Uterus (tissue), 4 donors: ENCODE data around the gene MECP2. TPM values are rescaled to one million over a fixed set of nuclear protein-coding genes. Genes with fewer than 3 reads are reported as not detected.

ENCODE experiments used
- DNase-seq, 2 donors: peaks; one replicate each; pipeline ENCODE4 v3.0.0-alpha.2; 2019 to 2020
- H3K27ac ChIP-seq, 2 donors: fragments of 200-600 bp; sonication (generic); 1 replicate in 1 of 2; 2 replicates in 1 of 2; pipeline ENCODE4 v1.5.1; 2016 to 2018
- H3K27me3 ChIP-seq, 2 donors: fragments of 200-600 bp; sonication (generic); one replicate each; pipeline ENCODE4 v1.5.1; 2018 to 2019; ENCODE audit warnings: control low read depth in 1 of 2
- H3K36me3 ChIP-seq, 2 donors: fragments of 200-600 bp; sonication (generic); one replicate each; pipeline ENCODE4 v1.5.1; 2019; ENCODE audit warnings: control low read depth in 1 of 2
- H3K4me1 ChIP-seq, 2 donors: fragments of 200-600 bp; sonication (generic); one replicate each; pipeline ENCODE4 v1.5.1; 2018 to 2019; ENCODE audit warnings: control low read depth in 1 of 2
- H3K4me3 ChIP-seq, 2 donors: fragments of 200-600 bp; sonication (generic); 1 replicate in 1 of 2; 2 replicates in 1 of 2; pipeline ENCODE4 v1.5.1; 2018 to 2019; ENCODE audit warnings: mild to moderate bottlenecking in 1 of 2
- H3K9me3 ChIP-seq, 2 donors: fragments of 200-600 bp; sonication (generic); one replicate each; pipeline ENCODE4 v1.5.1; 2019; ENCODE audit warnings: control low read depth in 1 of 2
- POLR2A ChIP-seq, 2 donors: fragments of 450-650 bp; IDR thresholded peaks; one replicate each; pipeline ENCODE4 v1.6.1; 2016; ENCODE audit warnings: antibody characterized with exemption in 2 of 2, mild to moderate bottlenecking in 1 of 2, moderate library complexity in 1 of 2
- intact Hi-C: fragments of 100-400 bp; cut with DNase I; formaldehyde crosslinking; loops from one replicate; pipeline ENCODE4 v1.15.1; 2023; ENCODE audit warnings: low total_unique reads
- total RNA-seq, 4 donors: library from RNA; depleted of rRNA in 3 of 4; stranded (reverse); fragments of >200 nt in 3 of 4; gene quantifications; one replicate each; pipeline versions ENCODE4 v1.1.0 to v1.2.4, GENCODE V29; 2014 to 2023
- TF ChIP-seq, protein P1 (sequence below), 4 experiments: fragments of 200-600 bp in 2 of 4; fragments of 450-650 bp in 2 of 4; sonication (generic) in 2 of 4; IDR thresholded peaks; one replicate each; pipeline ENCODE4 v1.5.1; 2016 to 2019; ENCODE audit warnings: antibody characterized with exemption in 4 of 4, mild to moderate bottlenecking in 2 of 4, moderate library complexity in 1 of 4
- donor health status: DM: yes; HTN: yes; CAD: no.

MECP2 gene
- total RNA-seq, 4 donors from 2014 or later: 29.7 to 106 (median 50.6) TPM

DNA sequence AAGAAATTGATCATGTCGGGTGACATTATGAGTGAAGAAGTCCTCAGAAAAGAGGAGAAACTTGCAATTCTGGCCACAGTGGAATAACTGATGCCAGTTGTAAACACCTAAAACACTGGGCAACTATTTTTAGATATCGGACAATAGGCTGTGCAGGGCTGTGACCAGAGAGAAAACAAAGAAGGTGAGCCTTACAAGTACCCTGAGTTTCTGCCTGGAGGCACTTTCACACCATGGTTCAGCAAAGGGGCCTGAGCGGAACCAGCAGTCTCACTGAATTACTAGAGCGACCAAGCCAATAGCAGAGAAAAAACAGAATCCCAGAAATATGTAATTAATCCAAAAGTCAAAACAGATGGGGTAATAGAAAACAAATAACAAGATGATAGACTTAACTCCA, 89.0 kb downstream of the MECP2 start:
- Histone ChIP-seq H3K36me3 (no peaks in the 10 kb centered on the region), H3K27me3 (no peaks in the 10 kb centered on the region), H3K9me3 (no peaks in the 10 kb centered on the region), H3K4me1 (no peaks in the 10 kb centered on the region), H3K27ac (no peak overlapping the region), H3K4me3 (no peak overlapping the region)
- intact Hi-C loops: no loop called here
- TF ChIP-seq, protein P1, sequence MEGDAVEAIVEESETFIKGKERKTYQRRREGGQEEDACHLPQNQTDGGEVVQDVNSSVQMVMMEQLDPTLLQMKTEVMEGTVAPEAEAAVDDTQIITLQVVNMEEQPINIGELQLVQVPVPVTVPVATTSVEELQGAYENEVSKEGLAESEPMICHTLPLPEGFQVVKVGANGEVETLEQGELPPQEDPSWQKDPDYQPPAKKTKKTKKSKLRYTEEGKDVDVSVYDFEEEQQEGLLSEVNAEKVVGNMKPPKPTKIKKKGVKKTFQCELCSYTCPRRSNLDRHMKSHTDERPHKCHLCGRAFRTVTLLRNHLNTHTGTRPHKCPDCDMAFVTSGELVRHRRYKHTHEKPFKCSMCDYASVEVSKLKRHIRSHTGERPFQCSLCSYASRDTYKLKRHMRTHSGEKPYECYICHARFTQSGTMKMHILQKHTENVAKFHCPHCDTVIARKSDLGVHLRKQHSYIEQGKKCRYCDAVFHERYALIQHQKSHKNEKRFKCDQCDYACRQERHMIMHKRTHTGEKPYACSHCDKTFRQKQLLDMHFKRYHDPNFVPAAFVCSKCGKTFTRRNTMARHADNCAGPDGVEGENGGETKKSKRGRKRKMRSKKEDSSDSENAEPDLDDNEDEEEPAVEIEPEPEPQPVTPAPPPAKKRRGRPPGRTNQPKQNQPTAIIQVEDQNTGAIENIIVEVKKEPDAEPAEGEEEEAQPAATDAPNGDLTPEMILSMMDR (IDR thresholded peaks at IDR 0.05): no peak
- no peak for TF ChIP-seq POLR2A (IDR thresholded peaks at IDR 0.05)
- DNase-seq: no peak

DNA sequence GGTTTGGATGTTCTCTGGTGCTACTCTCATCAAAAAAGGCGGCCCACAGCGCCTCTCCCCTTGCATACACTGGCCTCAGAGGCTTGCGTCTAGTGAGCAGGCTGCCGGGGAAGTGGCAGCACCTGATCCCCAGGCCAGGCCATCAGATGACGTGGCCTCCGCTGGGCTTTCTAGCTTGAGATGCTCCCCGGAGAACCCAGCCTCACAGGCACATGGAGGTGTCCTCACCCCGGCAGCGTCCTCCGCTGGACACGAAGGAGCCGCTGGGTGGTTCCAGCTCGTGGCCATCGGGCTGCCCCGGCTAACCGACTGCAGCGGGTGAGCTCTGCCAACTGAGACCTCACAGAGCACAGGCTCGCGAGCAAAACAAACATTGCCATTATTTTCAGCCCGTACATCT, 90.6 kb downstream of the MECP2 start:
- no peaks in the 10 kb centered on the region for H3K36me3 ChIP-seq
- H3K27ac ChIP-seq: no peak overlapping the region
- no peak overlapping the region for H3K4me3 ChIP-seq
- no peak for TF ChIP-seq POLR2A (IDR thresholded peaks at IDR 0.05)
- TF ChIP-seq, protein P1 (IDR thresholded peaks at IDR 0.05): no peak
- intact Hi-C loops: no loop called here
- DNase-seq: no peak
- no peaks in the 10 kb centered on the region for H3K27me3 ChIP-seq
- no peaks in the 10 kb centered on the region for H3K4me1 ChIP-seq
- H3K9me3 ChIP-seq: no peaks in the 10 kb centered on the region

DNA sequence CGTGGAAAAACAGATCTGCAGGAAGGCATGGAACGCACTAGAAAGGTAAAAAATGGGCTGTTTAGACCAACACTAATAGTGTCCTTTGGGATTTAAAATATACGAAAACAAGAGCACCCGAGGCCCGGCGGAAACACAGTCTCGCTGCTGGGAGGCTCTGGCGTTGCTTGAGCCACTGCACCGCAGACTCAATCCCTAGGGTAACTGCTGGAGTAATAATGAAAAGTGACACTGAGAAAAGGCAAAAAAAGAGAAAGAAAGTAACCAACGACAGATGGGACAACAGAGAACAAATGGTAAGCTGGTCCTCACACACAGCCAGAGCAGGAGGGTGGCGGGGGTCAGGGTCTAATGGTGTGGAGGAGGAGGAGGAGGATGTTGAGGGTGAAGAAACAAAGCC, 93.2 kb downstream of the MECP2 start:
- H3K9me3 ChIP-seq: no peaks in the 10 kb centered on the region
- intact Hi-C loops: no loop called here
- no peak for TF ChIP-seq POLR2A (IDR thresholded peaks at IDR 0.05)
- TF ChIP-seq, protein P1 (IDR thresholded peaks at IDR 0.05): no peak
- no peaks in the 10 kb centered on the region for H3K27me3 ChIP-seq
- no peak for DNase-seq
- H3K4me1 ChIP-seq: no peaks in the 10 kb centered on the region
- no peaks in the 10 kb centered on the region for H3K36me3 ChIP-seq
- H3K27ac ChIP-seq: no peak overlapping the region
- H3K4me3 ChIP-seq: no peak overlapping the region

DNA sequence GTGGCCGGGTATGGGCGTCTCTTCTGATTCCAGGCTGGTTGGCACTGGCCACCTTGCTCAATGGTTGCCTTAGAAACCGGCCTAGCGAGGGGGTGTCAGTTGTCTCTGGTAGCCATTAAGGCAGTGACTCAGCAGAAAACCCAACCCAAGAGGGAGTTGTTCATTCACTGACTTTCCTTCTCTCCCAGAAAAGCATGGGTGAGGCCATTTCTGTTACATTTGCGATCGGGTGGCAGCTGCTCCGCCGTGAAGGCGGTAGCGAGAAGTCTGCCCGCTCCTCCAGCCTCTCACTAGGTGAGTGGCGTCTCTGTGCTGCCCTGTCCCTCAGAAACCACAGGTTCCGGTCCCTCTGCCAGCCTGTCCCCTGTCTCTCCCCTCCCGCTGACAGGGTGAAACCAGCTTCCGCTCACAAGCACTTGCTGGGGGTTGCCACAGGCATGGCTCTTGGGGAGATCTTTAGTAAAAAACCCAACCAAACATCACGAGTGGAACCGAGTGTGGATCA, 95.2 kb downstream of the MECP2 start:
- intact Hi-C loops: no loop called here
- Histone ChIP-seq H3K27ac (no peak overlapping the region), H3K4me3 (no peak overlapping the region), H3K27me3 (no peaks in the 10 kb centered on the region), H3K36me3 (no peaks in the 10 kb centered on the region), H3K4me1 (no peaks in the 10 kb centered on the region), H3K9me3 (no peaks in the 10 kb centered on the region)
- no peak for TF ChIP-seq POLR2A (IDR thresholded peaks at IDR 0.05)
- TF ChIP-seq, protein P1 (IDR thresholded peaks at IDR 0.05): no peak
- DNase-seq: no peak

DNA sequence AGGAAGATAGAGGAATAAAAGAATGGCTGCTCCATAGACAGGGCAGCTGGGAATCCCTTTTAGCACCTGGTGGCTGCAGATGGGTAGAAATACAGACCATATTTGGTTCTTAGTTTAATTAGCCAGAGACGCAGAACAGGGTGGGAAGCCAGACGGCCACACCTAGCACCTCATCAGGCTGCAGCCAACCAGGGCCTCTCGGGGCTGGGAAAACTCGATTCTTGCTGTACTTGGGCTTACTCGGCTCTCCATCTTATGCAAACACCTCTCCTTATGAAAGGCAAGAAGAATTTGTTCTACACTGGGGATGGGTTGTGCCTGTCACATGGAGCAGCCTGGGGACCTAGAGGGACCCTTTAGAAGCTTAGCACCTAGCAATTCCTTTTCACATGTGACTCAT, 97.5 kb downstream of the MECP2 start:
- H3K27ac ChIP-seq: peak overlapping the region in 1 of 2 donors; percentile 37
- TF ChIP-seq, protein P1 (IDR thresholded peaks at IDR 0.05): no peak
- no peak for TF ChIP-seq POLR2A (IDR thresholded peaks at IDR 0.05)
- no peaks in the 10 kb centered on the region for H3K4me1 ChIP-seq
- no peak overlapping the region for H3K4me3 ChIP-seq
- H3K9me3 ChIP-seq: no peaks in the 10 kb centered on the region
- no peak for DNase-seq
- H3K36me3 ChIP-seq: no peaks in the 10 kb centered on the region
- no peaks in the 10 kb centered on the region for H3K27me3 ChIP-seq
- intact Hi-C loops: no loop called here
